ENCODE results near the gene STXBP2.

STXBP2 gene

DNA sequence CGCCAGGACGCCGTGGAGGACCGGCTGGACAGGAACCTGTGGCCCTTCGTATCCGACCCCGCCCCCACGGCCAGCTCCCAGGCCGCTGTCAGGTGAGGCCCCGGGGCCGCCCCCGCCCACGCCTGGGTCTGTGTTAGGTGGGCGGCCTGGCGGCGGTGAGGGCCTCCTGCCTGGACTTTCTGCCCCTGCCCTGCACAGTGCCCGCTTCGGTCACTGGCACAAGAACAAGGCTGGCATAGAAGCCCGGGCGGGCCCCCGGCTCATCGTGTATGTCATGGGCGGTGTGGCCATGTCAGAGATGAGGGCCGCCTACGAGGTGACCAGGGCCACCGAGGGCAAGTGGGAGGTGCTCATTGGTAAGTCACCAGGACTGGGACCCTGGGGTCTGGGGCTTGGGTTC, 10.2 kb downstream of the STXBP2 start:
- no peak for DNase-seq (ENCODE audit: low read depth, low spot score)
- no peak overlapping the region for H3K27ac ChIP-seq

DNA sequence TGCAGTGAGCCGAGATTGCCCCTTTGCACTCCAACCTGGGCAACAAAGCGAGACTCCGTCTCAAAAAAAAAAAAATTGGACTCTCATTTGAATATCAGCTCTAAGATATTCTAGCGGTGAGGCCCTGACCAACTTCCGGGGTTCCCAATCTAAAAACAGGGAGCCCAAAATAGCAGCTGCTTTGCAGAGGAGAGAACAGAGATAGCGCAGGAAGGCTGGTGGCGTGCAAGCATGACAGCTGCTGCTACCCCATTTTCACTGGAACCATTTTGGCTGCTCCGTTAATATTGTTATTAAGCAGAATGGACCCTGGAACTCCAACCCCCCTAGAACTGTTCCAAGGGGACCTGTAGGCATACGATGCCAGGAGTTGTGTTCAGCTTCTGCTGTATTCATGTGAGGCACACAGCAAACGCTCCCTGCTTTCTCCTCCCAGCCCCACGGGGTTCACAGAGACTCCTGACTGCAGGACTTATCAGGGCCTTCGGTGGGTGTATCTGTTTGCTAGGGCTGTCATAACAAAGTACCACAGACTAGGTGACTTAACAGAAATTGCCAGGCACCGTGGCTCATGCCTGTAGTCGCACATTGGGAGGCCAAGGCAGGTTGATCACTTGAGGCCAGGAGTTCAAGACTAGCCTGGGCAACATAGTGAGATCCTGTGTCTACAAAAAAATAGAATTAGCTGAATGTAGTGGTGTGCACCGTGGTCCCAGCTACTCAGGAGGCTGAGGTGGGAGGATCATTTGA, 11.5 kb downstream of the STXBP2 start:
- DNase-seq (ENCODE audit: low read depth, low spot score), result no peak
- H3K27ac ChIP-seq, result no peak overlapping the region

DNA sequence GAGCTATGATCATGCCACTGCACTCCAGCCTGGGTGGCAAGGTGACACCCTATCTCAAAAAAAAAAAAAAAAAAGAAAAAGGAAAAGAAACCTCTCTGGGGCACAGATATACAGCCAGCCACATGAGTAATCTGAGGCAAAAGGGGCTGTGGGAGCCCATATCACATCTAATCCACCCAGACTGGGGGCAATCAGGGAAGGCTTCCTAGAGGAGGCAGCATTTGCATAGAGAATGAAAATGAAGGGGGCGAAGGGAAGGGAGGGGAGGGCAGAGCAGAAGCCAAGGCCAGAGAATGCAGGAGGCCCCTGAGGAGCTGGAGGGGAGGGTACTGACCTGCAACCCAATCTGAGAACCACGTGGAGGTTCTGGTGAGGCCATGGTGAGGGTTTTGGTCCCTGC, 13.2 kb downstream of the STXBP2 start:
- H3K27ac ChIP-seq, result no peak overlapping the region

DNA sequence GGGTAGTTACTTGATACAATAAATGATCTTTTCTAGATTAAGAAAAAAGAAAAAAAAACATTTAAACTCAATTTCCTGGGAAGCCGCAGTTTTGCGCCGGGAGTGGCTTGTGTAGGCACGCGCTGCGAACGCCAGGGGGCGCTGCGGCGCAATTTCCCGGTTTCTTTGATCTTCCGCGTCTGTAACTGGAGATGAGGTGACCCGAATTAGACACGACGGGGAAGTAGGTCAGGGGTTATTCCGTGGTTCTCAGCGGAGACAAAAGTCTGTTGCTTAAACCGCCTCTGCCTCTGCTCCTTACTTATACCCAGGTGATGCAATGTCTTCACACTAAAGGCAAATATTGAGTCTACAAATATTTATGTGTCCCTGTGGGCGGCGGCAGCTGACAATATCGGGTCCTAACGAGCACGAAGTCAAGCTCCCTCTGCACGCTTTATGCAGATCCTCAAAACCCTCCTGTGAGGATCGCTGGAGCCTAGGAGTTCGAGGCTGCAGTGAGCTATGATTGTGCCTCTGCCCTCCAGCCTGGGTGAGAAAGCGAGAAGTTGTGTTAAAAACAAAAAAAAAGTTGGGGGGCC, 15.2 kb downstream of the STXBP2 start:
- peak; percentile 37 for DNase-seq (ENCODE audit: low read depth, low spot score)
- peak overlapping the region; percentile 19 for H3K27ac ChIP-seq

More for the DNA sequence above, 13.2 kb downstream of the STXBP2 start:
- no peak for DNase-seq (ENCODE audit: low read depth, low spot score)

DNA sequence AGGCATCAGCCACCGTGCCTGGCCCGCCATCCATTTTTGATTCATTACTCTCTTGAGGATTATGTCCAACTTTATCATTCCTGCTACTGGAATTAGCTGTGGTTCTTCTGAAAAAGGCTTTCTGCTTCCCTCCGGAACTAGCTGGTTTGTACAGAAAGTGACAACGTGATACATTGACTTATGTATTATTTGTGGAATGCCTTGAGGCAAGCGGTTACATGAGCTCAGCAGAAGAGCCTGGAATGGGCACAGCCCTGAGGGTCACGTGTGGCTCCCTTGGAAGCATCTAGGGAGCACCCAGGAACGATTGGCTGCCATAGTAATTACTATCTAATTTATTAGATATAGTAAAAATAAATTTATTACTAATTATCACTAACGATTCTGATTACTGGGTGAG, 17.5 kb downstream of the STXBP2 start:
- H3K27ac ChIP-seq, result no peak overlapping the region
- no peak for DNase-seq (ENCODE audit: low read depth, low spot score)

DNA sequence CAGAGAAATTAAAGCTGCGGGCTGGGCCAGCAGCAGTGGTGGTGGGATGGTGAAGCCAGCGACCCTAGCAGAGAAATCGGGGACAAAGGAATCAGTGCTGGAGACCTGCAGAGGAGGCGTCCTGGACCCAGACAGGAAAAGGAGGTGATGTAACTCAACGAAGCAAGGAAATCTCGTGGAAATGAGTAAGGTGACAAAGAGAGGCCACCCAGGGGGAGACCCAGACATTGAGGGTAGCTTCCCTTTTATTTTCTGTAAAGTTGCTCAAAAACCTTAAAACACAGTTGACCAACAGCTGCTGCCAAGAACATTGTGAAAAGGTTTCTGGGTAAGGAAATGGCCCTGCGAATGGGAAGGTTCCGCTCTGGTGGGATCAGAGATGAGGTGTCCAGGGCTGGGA, 18.7 kb downstream of the STXBP2 start:
- DNase-seq (ENCODE audit: low read depth, low spot score), result no peak
- H3K27ac ChIP-seq, result no peak overlapping the region

DNA sequence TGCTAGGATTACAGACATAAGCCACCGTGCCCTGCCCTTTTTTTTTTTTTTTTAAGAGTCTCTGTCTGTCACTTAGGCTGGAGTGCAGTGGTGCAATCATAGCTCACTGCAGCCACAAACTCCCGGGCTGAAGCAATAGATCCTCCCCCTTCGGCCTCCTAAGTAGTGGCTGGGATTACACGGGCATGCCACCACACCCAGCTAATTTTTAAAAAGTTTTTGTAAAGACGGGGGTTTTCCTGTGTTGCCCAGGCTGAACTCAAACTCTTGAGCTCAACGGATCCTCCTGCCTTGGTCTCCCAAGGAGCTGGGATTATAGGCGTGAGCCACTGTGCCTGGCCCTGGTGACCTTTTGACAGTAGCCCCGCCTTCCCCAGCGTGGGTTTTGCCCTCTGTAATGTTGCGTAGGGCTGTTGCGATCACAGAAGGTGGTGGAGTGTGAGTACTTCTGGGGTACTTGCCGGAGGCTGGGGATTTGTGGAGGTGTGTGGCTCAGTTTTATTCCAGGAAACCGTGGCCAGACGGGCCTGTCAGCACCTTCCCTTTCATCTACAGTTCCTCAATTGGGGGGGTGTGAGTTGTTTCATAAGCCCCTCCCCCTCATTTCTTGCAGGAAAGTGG, 20.3 kb downstream of the STXBP2 start:
- no peak for DNase-seq (ENCODE audit: low read depth, low spot score)
- H3K27ac ChIP-seq, result no peak overlapping the region

DNA sequence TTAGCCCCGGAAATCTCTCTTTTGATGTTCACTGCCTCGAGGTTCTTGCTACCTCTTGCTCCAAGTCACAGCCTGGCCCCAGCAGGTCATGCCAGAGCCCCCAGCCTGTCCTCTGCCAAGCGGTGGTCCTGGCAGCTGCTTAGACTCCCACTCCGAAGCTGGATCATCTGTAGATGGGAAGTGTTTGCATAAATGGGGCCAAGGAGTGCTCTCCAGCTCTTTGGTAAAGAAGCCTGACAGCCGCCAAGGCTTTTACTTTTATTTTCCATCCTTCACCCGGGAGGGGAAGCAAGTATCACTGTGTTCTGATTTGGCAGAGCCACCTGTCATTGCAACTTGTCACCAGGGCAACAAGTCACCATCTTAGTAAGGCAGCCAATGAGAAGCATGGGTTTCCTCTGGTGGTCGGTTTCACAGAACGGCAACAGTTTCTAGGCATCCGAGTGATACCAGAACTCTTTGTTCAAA, 21.3 kb downstream of the STXBP2 start:
- no peak for DNase-seq (ENCODE audit: low read depth, low spot score)
- no peak overlapping the region for H3K27ac ChIP-seq

DNA sequence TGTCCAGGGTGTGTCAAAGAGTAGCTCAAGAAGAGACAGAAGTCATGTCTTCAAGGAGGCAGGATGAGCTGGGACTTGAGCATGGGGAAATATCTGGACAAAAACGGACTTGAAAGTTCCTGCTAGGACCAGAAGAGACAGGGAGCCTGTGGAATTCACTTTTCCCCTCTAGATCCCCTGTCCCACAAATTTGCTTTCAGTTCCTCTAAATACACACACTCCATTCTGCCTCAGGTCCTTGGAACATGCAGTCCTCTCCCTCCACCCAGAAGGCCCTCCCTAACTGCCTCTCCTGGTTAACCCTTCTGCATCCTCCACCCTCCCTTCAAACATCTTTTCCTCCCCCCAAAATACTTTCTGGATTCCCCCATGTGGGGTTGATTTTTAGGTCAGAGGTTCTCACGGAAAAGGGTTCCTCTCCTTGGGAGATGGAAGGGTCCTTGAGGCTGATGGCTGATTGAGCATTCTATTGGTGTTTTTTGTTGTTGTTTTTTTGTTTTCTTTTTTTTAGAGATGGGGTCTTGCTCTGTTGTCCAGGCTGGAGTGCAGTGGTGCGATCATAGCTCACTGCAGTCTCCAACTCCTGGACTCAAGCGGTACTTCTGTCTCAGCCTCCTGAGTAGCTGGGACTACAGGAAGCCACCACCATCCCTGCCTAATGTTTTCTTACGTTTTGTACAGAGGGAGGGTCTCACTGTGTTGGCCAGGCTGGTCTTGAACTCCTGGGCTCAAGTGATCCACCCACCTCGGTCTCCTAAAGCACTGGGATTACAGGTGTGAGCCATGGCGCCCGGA, 25.0 kb downstream of the STXBP2 start:
- no peak overlapping the region for H3K27ac ChIP-seq
- no peak for DNase-seq (ENCODE audit: low read depth, low spot score)

DNA sequence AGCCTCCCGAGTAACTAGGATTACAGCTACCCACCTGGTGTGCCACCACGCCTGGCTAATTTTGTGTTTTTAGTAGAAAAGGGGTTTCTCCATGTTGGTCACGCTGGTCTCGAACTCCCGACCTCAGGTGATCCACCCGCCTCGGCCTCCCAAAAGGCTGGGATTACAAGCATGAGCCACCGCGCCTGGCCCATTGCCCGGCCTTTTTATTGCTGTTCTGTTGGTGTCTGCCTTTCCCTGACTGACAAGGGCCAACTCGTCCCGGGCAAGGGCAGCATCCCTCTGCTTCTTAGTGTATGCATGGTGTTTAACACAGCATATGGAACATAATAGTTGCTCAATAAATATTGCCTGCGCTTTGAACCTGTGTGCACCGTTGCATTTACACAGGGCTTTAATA, 25.7 kb downstream of the STXBP2 start:
- no peak overlapping the region for H3K27ac ChIP-seq
- DNase-seq (ENCODE audit: low read depth, low spot score), result no peak

DNA sequence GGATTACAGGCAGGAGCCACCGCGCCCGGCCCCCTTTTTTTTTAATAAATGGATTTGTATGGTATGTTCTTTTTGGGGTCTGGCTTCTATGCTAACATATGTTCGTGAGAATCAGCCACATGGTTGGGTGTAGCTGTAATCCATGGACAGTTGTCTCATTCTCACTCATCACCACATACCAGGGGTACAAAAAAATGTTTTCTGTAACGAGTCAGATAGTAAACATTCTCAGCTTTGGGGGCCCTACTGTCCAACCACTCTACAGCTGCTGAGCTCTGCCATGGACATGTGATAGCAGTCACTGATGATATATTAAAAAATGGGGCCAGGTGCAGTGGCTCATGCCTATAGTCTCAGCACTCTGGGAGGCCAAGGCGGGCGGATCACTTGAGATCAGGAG, 26.8 kb downstream of the STXBP2 start:
- H3K27ac ChIP-seq, result no peak overlapping the region

DNA sequence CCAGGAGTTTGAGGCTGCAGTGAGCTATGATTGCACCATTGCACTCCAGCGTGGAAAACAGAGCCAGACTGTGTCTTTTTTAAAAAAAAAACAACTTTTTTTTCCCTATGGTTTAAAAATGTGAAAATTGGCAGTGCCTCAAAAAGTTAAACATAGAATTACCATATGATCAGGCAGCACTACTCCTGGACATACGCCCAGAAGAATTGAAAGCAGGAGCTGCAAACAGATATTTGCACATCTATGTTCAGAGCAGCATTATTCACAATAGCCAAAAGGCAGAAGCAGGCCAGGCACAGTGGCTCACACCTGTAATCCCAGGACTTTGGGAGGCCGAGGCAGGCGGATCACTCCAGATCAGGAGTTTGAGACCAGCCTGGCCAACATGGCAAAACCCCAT, 28.2 kb downstream of the STXBP2 start:
- H3K27ac ChIP-seq, result no peak overlapping the region
- DNase-seq (ENCODE audit: low read depth, low spot score), result no peak

More for the DNA sequence above, 26.8 kb downstream of the STXBP2 start:
- no peak for DNase-seq (ENCODE audit: low read depth, low spot score)

DNA sequence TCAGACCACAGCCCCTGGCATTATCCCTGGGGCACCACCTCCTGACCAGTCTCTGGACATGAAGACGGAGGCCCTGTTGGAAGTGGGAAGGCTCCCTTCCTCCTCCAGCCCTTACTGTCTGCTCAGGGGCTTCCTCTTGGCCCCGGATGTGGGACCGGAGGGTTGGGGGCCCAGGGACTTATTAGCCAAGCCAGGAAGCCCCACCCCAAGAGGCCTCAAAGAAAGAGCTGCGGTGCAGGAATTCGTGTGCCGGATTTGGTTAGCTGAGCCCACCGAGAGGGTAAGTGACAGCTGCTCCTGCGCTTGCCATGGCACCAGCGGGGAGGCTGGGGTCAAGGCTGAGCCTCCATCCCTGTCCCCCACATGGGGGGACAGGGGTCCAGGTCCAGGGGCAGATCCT, 31.9 kb downstream of the STXBP2 start, which contains the start of gene RETN:
RETN (plus strand) TSS at position 208 of the 400 bp plus-strand sequence. CDS start 278 bp downstream, outside the sequence.
- no peak for DNase-seq (ENCODE audit: low read depth, low spot score)
- H3K27ac ChIP-seq, result no peak within 1 kb of the TSS

DNA sequence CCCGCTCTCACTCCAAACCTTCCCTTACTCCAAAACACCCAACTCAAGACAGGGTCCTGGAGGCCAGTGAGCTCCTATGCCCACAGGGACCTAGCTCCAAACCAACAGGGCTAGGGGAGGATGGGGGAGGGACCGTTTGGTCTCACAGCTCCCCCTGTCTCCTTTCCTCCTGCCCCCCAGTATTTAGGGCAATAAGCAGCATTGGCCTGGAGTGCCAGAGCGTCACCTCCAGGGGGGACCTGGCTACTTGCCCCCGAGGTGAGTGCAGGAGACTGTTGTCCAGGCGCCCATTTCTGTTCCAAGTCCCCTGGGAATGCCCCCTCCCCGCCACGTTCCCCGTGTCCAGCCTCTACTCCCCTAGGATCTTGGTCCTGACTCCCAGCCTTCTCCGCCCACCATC, 32.7 kb downstream of the STXBP2 start:
- no peak overlapping the region for H3K27ac ChIP-seq
- no peak for DNase-seq (ENCODE audit: low read depth, low spot score)

DNA sequence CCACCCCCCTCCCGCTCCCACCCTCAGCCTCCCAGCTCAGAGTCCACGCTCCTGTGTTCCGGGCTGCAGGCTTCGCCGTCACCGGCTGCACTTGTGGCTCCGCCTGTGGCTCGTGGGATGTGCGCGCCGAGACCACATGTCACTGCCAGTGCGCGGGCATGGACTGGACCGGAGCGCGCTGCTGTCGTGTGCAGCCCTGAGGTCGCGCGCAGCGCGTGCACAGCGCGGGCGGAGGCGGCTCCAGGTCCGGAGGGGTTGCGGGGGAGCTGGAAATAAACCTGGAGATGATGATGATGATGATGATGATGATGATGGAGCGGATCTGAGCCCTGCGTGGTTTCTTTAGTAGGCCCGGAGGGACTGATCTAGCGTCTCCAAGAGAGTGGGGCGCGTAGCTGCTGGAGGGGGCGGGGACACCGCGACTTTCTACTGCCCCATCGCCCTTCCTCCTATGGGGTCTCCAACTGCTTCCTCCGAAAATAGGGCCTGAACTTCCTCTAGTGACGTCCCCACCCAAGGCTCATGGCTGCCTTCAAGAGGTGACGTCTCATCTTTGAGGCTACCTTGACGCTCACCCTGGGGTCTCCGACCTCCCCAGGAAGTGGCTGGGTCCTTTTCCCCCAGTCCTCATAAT, 33.4 kb downstream of the STXBP2 start:
- no peak overlapping the region for H3K27ac ChIP-seq
- DNase-seq (ENCODE audit: low read depth, low spot score), result no peak

DNA sequence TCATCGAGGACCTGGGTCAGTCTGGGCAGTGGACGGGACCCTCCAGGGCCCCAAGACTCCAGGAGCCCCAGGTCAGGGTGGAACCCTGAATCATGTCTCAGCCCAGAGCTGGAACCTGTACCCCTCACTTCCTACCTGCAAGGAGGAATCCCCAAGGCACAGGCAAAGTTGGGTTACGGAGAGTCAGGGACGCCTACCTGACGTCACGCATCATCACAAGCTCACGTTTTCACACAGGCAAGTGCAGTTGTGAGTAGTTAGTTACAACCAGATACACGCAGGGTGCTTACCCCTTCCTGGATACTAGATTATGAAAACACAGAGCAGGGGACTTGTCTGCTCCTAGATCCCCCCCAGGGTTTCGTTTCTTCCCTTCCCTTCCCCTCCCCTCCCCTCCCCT, 33.9 kb downstream of the STXBP2 start:
- H3K27ac ChIP-seq, result no peak overlapping the region
- no peak for DNase-seq (ENCODE audit: low read depth, low spot score)

DNA sequence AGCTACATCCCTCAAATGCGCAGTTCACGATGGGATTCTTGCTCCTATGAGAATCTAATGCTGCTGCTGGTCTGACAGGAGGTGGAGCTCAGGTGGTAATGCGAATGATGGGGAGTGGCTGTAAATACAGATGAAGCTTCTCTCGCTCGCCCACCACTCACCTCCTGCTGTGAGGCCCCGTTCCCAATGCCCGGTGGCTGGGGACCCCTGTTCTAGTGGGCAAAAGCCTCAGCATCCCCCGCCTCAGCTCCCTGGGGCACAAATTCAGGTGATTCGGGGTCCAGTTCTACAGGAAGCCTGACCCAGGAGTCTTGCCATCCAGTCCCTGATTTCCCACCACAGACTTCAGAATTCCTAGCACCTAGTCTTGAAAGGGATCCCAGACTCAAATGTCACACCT, 35.6 kb downstream of the STXBP2 start:
- H3K27ac ChIP-seq, result no peak overlapping the region
- no peak for DNase-seq (ENCODE audit: low read depth, low spot score)

DNA sequence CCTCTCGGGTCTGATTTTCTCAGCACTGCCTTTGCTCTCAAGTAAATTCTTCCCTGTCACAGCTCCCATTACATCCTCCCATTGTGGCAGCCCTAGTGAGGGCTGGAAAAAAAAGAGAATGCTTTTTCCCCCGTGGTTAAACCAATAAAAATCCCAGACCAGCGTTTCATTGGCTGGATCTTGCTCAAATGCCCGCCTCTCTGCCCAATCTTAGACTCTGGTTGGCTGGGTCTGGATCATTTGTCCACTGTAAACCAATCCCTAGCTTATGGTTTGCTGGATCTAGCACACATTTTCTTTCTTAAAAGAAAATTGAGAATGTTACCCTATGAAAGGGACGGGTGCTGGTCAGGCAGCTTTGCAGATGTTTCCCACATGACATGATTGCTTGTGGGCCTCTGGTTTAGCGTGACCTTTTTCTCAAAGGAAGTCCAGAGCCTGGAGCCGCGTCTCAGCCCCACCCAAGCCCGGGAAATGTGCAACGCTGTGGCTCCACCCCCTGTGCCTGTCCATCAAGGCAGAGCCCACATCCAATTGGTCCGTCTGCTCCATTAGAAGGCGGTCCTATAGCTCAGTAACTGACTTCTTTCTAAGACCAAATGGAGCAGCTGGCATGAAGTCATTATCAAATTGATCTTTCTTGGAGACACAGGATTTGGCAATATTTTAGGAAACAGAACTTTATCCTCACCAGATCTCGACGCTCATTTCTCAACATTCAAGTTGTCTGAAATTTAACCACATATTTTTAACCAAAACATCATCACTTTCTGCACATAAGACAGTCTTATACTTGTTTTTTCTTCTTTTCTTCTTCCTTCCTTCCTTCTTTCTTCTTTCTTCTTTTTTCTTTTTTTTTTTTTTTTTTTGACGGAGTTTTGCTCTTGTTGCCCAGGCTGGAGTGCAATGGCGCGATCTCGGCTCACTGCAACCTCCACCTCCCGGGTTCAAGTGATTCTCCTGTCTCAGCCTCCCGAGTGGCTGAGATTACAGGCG, 37.4 kb downstream of the STXBP2 start:
- H3K27ac ChIP-seq, result no peak overlapping the region
- DNase-seq (ENCODE audit: low read depth, low spot score), result no peak

DNA sequence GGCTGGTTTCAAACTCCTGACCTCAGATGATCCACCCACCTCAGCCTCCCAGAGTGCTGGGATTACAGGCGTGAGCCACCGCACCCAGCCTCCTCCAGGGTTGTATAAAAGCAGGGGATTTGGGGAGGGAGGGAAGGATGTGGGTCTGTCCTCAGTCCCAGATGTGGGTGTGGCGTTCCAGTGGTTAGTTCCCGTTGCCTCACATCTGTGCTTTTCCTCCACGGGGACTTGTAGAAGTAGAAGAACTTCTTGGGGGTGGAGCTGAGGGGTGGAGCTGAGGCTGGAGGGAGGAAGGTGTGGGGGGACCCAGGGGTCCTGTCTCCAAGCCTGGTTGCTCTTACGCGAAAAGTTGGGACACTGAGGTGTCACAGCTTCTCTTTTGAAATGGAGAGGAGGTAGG, 39.5 kb downstream of the STXBP2 start:
- H3K27ac ChIP-seq, result no peak overlapping the region

More for the DNA sequence above, 39.5 kb downstream of the STXBP2 start:
- DNase-seq (ENCODE audit: low read depth, low spot score), result no peak

Measured in epithelial cell of prostate (primary cell).